Neuronal stem cell (in vitro differentiated cells): ENCODE measurements around the gene ITIH3.

Experiments used
- DNase-seq: peaks from one replicate; pipeline ENCODE4 v3.0.0-alpha.2; 2013; ENCODE audit warnings: low spot score
- H2AFZ ChIP-seq: one replicate; pipeline ENCODE4 v1.6.1; 2013; ENCODE audit warnings: mild to moderate bottlenecking, low read length, inconsistent platforms
- H2AK5ac ChIP-seq: 2 replicates; pipeline ENCODE4 v1.6.1; 2013; ENCODE audit warnings: low read depth, mild to moderate bottlenecking, inconsistent platforms, low read length, moderate library complexity, mixed read lengths
- H2BK120ac ChIP-seq: 2 replicates; pipeline ENCODE4 v1.6.1; 2013; ENCODE audit warnings: low read depth, mild to moderate bottlenecking, inconsistent platforms, low read length, moderate library complexity, mixed read lengths
- H2BK12ac ChIP-seq: one replicate; pipeline ENCODE4 v1.6.1; 2013; ENCODE audit warnings: low read length, inconsistent platforms
- H2BK15ac ChIP-seq: 2 replicates; pipeline ENCODE4 v1.6.1; 2013; ENCODE audit warnings: mild to moderate bottlenecking, low read length, inconsistent platforms, mixed read lengths
- H2BK5ac ChIP-seq: one replicate; pipeline ENCODE4 v1.6.1; 2013; ENCODE audit warnings: inconsistent platforms, mild to moderate bottlenecking, low read length, moderate library complexity
- H3K14ac ChIP-seq: one replicate; pipeline ENCODE4 v1.6.1; 2013; ENCODE audit warnings: low read length, inconsistent platforms
- H3K18ac ChIP-seq: 2 replicates; pipeline ENCODE4 v1.6.1; 2013; ENCODE audit warnings: low read length, inconsistent platforms
- H3K23ac ChIP-seq: 2 replicates; pipeline ENCODE4 v1.6.1; 2013; ENCODE audit warnings: low read depth, mild to moderate bottlenecking, mixed read lengths, low read length, inconsistent platforms; ENCODE audit not compliant: poor library complexity
- H3K27ac ChIP-seq: replicated peaks from 3 replicates; pipeline ENCODE4 v1.5.1; 2013; ENCODE audit warnings: low read length, inconsistent platforms
- H3K27me3 ChIP-seq, 3 experiments: 2 replicates each; pipeline ENCODE4 v1.6.1; 2013; ENCODE audit warnings: low read length in 3 of 3, mild to moderate bottlenecking in 2 of 3, inconsistent platforms in 1 of 3, low read depth in 1 of 3, mixed read lengths in 1 of 3, moderate library complexity in 1 of 3; ENCODE audit not compliant: control insufficient read depth in 3 of 3, insufficient read depth in 3 of 3
- H3K36me3 ChIP-seq, 2 donors: replicated peaks in 1 of 2; 2 replicates each; pipeline ENCODE4 v1.6.1; 2013; ENCODE audit warnings: low read length in 2 of 2; ENCODE audit not compliant: control insufficient read depth in 2 of 2, insufficient read depth in 2 of 2
- H3K4ac ChIP-seq: 2 replicates; pipeline ENCODE4 v1.6.1; 2013; ENCODE audit warnings: inconsistent platforms, mild to moderate bottlenecking, low read length, moderate library complexity
- H3K4me1 ChIP-seq, 2 donors: 1 replicate in 1 of 2; 2 replicates in 1 of 2; pipeline ENCODE4 v1.6.1; 2013; ENCODE audit warnings: low read length in 2 of 2, low read depth in 1 of 2; ENCODE audit not compliant: control insufficient read depth in 2 of 2, insufficient read depth in 1 of 2
- H3K4me2 ChIP-seq: one replicate; pipeline ENCODE4 v1.6.1; 2013; ENCODE audit warnings: mild to moderate bottlenecking, low read length, inconsistent platforms; ENCODE audit not compliant: insufficient read depth, poor library complexity, severe bottlenecking
- H3K4me3 ChIP-seq, 2 donors: 2 replicates each; pipeline ENCODE4 v1.5.1; 2013; ENCODE audit warnings: low read length in 2 of 2, mild to moderate bottlenecking in 2 of 2, inconsistent platforms in 1 of 2, moderate library complexity in 1 of 2
- H3K79me1 ChIP-seq: one replicate; pipeline ENCODE4 v1.6.1; 2013; ENCODE audit warnings: low read depth, mild to moderate bottlenecking, inconsistent platforms, low read length, moderate library complexity
- H3K9ac ChIP-seq: one replicate; pipeline ENCODE4 v1.6.1; 2013; ENCODE audit warnings: mild to moderate bottlenecking, low read depth, low read length, inconsistent platforms; ENCODE audit not compliant: poor library complexity
- H3K9me3 ChIP-seq, 2 donors: replicated peaks in 1 of 2; 2 replicates each; pipeline versions ENCODE3 to v1.6.1; 2013; ENCODE audit warnings: low read length in 2 of 2, mild to moderate bottlenecking in 2 of 2, inconsistent platforms in 1 of 2, low read depth in 1 of 2, mixed read lengths in 1 of 2, moderate library complexity in 1 of 2; ENCODE audit not compliant: control insufficient read depth in 2 of 2, insufficient read depth in 1 of 2
- H4K8ac ChIP-seq: one replicate; pipeline ENCODE4 v1.6.1; 2013; ENCODE audit warnings: low read depth, mild to moderate bottlenecking, inconsistent platforms, low read length, moderate library complexity
- H4K91ac ChIP-seq: one replicate; pipeline ENCODE4 v1.6.1; 2013; ENCODE audit warnings: low read length, low read depth, mild to moderate bottlenecking, inconsistent platforms; ENCODE audit not compliant: poor library complexity
- WGBS, 2 donors: extraction: QIAGEN DNeasy Blood & Tissue Kit; methylation state at CpG; one replicate each; pipeline ENCODE4 v1.1.7; 2013; ENCODE audit warnings: missing lambda C conversion rate in 2 of 2, mixed read lengths in 1 of 2; ENCODE audit not compliant: insufficient read length in 2 of 2, insufficient replicate concordance in 1 of 2; ENCODE audit errors: extremely low coverage in 2 of 2; 5-methylcytosine and 5-hydroxymethylcytosine counted together

Gene ITIH3

DNA sequence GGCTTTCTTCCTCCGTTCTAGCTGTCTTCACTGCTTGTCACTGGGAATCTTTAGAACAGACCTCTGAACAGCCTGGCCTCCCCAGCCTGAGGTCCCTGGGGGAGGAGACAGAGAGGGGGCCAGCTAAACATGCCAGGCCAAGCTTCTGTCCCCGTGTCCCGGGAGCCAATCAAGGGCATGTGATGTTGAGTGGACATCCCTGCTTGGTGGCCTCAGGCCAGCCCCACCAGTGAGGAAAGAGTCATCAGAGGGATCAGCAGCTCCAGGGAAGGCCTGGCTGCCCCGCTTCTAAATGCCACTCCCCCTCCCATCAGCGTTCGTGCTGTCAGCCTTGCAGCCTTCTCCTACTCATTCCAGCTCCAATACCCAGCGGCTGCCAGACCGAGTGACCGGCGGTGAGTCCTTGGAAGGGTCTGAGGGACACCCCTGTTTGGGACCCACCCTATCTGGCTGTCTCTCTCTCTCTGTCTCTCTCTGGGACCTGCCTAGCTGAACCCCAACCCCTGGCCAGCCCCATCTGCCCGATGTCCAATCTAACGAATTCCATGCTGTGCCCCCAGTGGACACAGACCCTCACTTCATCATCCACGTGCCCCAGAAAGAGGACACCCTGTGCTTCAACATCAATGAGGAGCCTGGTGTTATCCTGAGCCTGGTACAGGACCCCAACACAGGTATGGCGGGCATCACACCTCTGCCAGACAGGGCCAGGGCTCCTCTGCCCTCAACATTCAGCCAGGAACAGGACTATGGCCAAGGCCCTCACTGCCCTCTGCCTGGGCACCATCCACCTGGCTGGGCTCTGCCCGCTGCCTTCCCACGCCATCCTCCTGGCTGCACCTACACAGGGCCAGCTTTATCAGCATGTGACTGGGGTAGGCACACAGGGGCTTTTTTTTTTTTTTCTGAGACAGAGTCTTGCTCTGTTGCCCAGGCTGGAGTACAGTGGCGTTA is 6.6 kb upstream of the ITIH3 start:
- Histone ChIP-seq H4K91ac (no peak overlapping the region), H2BK120ac (no peak overlapping the region), H2AFZ (peak overlapping the region; percentile 42), H3K79me1 (no peaks in the 10 kb centered on the region), H3K36me3 (no peaks in the 10 kb centered on the region), H3K23ac (no peak overlapping the region), H3K27ac (no peak overlapping the region), H3K4me1 (peaks cover 0 to 3% of the 10 kb centered on the region in 2 donors), H4K8ac (peak overlapping the region; percentile 19), H3K9me3 (no peaks in the 10 kb centered on the region), H3K4ac (no peak overlapping the region), H3K4me3 (no peak overlapping the region), H3K18ac (peak overlapping the region; percentile 39), H3K9ac (no peak overlapping the region), H2BK15ac (no peak overlapping the region), H2BK12ac (no peak overlapping the region), H3K27me3 (peaks cover 0 to 17% (median 0%) of the 10 kb centered on the region in 3 experiments), H3K4me2 (no peak overlapping the region), H2BK5ac (no peak overlapping the region), H3K14ac (no peak overlapping the region), H2AK5ac (no peak overlapping the region)
- DNase-seq, result no peak
- no CpG with 5 or more reads among the region's 17 CpGs for WGBS, 2 donors

DNA sequence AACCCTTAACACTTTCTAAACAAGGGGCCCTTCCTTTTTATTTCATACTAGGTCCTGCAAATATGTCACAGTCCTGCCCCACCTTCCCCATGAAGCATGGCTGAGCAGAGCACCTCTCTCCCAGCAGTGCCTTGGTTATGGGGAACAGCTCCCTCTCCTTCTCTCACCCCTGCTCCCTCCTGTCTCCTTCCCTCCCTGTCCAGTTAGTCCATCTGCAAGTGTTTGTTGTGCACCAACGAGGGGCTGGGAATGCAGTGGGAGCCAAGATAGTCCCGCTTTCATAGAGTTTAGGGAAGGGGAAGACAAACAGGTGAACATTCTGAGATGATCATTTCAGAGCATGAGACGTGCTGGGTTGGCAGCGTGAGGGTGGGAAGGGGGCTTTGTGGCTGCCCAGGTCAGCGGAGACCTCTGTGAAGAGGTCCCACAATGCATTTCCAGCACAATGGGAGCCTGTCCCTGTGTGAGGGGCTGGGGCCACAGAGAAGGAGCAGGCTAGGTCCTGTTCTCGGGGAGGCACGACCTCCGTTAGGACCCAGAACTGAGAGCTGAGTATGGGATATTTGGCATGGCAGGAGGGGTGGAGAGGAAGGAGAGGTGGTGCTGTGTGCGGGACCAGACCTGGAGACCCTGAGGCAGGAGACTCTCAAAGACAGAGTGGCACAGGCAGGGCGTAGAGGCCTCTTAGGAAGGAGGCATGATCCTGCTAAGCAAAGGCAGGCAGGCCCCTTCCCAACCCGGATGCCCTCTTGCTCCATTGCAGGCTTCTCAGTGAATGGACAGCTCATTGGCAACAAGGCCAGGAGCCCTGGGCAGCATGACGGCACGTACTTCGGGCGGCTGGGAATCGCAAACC is 5.5 kb upstream of the ITIH3 start:
- Histone ChIP-seq H2BK120ac (no peak overlapping the region), H3K9me3 (no peaks in the 10 kb centered on the region), H3K14ac (peak overlapping the region; percentile 23), H4K8ac (no peak overlapping the region), H3K4me1 (peaks cover 0 to 4% of the 10 kb centered on the region in 2 donors), H4K91ac (no peak overlapping the region), H3K4me3 (no peak overlapping the region), H3K9ac (peak overlapping the region; percentile 9), H3K18ac (peak overlapping the region; percentile 49), H2AK5ac (no peak overlapping the region), H3K4me2 (no peak overlapping the region), H3K36me3 (no peaks in the 10 kb centered on the region), H3K79me1 (no peaks in the 10 kb centered on the region), H3K27ac (no peak overlapping the region), H2BK12ac (no peak overlapping the region), H3K23ac (no peak overlapping the region), H3K27me3 (peaks cover 0 to 14% (median 0%) of the 10 kb centered on the region in 3 experiments), H2AFZ (peak overlapping the region; percentile 49), H2BK15ac (no peak overlapping the region), H2BK5ac (no peak overlapping the region), H3K4ac (no peak overlapping the region)
- DNase-seq, result no peak
- WGBS, 2 donors, result no CpG with 5 or more reads among the region's 16 CpGs

DNA sequence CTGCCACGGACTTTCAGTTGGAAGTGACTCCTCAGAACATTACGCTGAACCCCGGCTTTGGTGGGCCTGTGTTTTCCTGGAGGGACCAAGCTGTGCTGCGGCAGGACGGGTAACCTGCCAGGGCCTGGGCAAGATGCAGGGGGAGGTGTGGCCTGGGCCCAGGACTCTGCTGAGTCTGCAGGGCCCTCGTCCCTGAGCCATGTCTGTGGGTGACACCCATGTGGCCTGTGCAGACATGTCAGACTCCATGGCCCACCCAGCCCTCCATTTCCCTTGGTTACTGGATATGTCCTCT is 4.9 kb upstream of the ITIH3 start:
- Histone ChIP-seq H3K4me3 (no peak overlapping the region), H3K4me2 (no peak overlapping the region), H2BK120ac (no peak overlapping the region), H2BK12ac (no peak overlapping the region), H3K18ac (peak overlapping the region; percentile 49), H3K27ac (no peak overlapping the region), H3K4me1 (peaks cover 4 to 9% of the 10 kb centered on the region in 2 donors), H2BK5ac (no peak overlapping the region), H3K23ac (no peak overlapping the region), H3K9me3 (no peaks in the 10 kb centered on the region), H4K8ac (no peak overlapping the region), H2AFZ (peak overlapping the region; percentile 49), H3K4ac (no peak overlapping the region), H2AK5ac (no peak overlapping the region), H4K91ac (no peak overlapping the region), H2BK15ac (no peak overlapping the region), H3K9ac (peak overlapping the region; percentile 9), H3K14ac (peak overlapping the region; percentile 23), H3K79me1 (no peaks in the 10 kb centered on the region), H3K36me3 (no peaks in the 10 kb centered on the region), H3K27me3 (peaks cover 0 to 14% (median 0%) of the 10 kb centered on the region in 3 experiments)
- DNase-seq, result no peak
- no CpG with 5 or more reads among the region's 6 CpGs for WGBS, 2 donors

DNA sequence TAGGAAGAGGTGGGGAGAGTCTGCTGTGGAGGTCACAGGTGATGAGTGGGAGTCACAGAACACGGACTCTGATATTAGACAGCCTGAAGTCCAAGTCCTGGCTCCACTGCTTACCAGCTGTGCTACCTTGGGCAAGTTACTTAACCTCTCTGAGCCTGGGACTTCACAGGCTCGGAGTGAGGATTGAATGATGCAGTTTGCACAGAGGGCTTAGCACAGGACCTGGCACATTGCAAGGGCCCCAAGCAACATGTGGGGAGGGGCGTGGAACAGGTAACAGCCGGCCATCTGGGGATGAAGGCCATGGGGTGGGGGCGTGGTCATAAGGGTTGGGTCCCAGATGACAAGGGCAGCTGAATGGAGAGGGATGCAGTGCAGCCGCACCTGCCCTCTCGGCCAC is 4.3 kb upstream of the ITIH3 start:
- H2BK12ac ChIP-seq, result no peak overlapping the region
- H3K4ac ChIP-seq, result no peak overlapping the region
- no peak overlapping the region for H2BK5ac ChIP-seq
- H4K8ac ChIP-seq, result no peak overlapping the region
- H3K79me1 ChIP-seq, result no peaks in the 10 kb centered on the region
- no peak overlapping the region for H4K91ac ChIP-seq
- peak overlapping the region; percentile 65 for H3K18ac ChIP-seq
- no peak overlapping the region for H3K27ac ChIP-seq
- peak overlapping the region; percentile 85 for H2AK5ac ChIP-seq
- H3K9ac ChIP-seq, result peak overlapping the region; percentile 50
- peak overlapping the region; percentile 9 for H3K23ac ChIP-seq
- peaks cover 4 to 12% of the 10 kb centered on the region in 2 donors for H3K4me1 ChIP-seq
- H3K27me3 ChIP-seq, result peaks cover 0 to 11% (median 0%) of the 10 kb centered on the region in 3 experiments
- no peak overlapping the region for H2AFZ ChIP-seq
- DNase-seq, result no peak
- no peak overlapping the region for H3K4me3 ChIP-seq
- H3K14ac ChIP-seq, result no peak overlapping the region
- no peak overlapping the region for H2BK15ac ChIP-seq
- no peaks in the 10 kb centered on the region for H3K9me3 ChIP-seq
- H3K4me2 ChIP-seq, result no peak overlapping the region
- no peaks in the 10 kb centered on the region for H3K36me3 ChIP-seq
- WGBS, 2 donors, result no CpG with 5 or more reads among the region's 7 CpGs
- no peak overlapping the region for H2BK120ac ChIP-seq
